ENCODE results near the gene GNA15.

DNA sequence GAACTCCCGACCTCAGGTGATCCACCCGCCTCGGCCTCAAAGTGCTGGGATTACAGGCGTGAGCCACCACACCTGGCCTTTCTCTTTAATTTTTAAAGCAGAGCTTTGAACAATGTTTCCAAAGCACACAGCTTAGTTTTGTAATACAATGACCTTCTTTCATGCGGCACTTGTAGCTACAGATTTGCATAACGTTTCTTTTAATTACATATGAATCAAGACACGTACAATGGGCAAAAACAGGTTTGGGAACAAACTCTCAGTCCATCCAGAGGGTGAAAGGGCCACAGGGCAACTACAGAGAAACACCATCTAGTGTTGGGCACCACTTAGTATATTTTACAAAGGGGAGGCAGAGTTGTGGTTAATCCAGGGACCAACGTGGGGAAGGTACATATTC lies 23.7 kb downstream of the GNA15 start:
- no peak for TF ChIP-seq POLR2A (IDR thresholded peaks at IDR 0.05; ENCODE audit: low read length)
- TF ChIP-seq GATA1 (IDR thresholded peaks at IDR 0.05; ENCODE audit: low read depth, low read length) = no peak

All from erythroblast (primary cell).